AG04450 (cell line): ENCODE data around the gene S100A9. TPM values are rescaled to one million over a fixed set of nuclear protein-coding genes. Genes with fewer than 3 reads are reported as not detected.

Source experiments
- CTCF ChIA-PET: fragments of 300-600, 350-600 bp; formaldehyde crosslinking; extraction: SDS; loops from one replicate; lab custom pipeline; 2022; ENCODE audit warnings: antibody characterized with exemption, inconsistent platforms; lab: Charles Lee
- POLR2A ChIA-PET: fragments of 350-600 bp; formaldehyde crosslinking; extraction: SDS; loops from one replicate; lab custom pipeline; 2021; ENCODE audit warnings: antibody characterized with exemption, inconsistent platforms; lab: Yijun Ruan, JAX
- DNase-seq: peaks from one replicate; pipeline ENCODE4 v3.0.0-alpha.2; 2011; ENCODE audit warnings: low read depth, low spot score
- H3K27ac ChIP-seq: one replicate; pipeline ENCODE4 v1.5.1; 2012; ENCODE audit warnings: low read depth, low read length, control low read depth
- H3K27me3 ChIP-seq: one replicate; pipeline ENCODE4 v1.6.0; 2012; ENCODE audit warnings: low read length; ENCODE audit not compliant: control insufficient read depth, insufficient read depth
- H3K4me3 ChIP-seq: 2 replicates; pipeline ENCODE4 v1.5.1; 2011; ENCODE audit warnings: mild to moderate bottlenecking, low read depth, low read length, control low read depth
- H3K9me3 ChIP-seq: 2 replicates; pipeline ENCODE4 v1.5.1; 2012; ENCODE audit warnings: low read length; ENCODE audit not compliant: control insufficient read depth, insufficient read depth
- CTCF ChIP-seq: IDR thresholded peaks from 2 replicates; pipeline ENCODE4 v1.5.1; 2011; ENCODE audit warnings: low read depth, low read length, control low read depth, inconsistent platforms
- polyA plus RNA-seq: library from polyadenylated mRNA; depleted of rRNA; stranded (reverse); fragments of >200 nt; gene quantifications from 2 replicates; pipeline ENCODE4 v1.2.3, GENCODE V29; 2011

The S100A9 gene
- polyA plus RNA-seq, 1 experiment: not detected

- Histone ChIP-seq H3K9me3 (no peaks in the 10 kb centered on the region), H3K27ac (no peak overlapping the region), H3K4me3 (no peak overlapping the region), H3K27me3 (peaks cover 3% of the 10 kb centered on the region)
- no peak for DNase-seq
- POLR2A ChIA-PET: no interaction called here
- no peak for TF ChIP-seq CTCF
- CTCF ChIA-PET: interaction anchor here (1.3 kb wide), 1 partner anchor 16 kb away, joined by 4 read pairs; no protein-coding TSS in a partner anchor
Measured at GRCh38 chr1:153336650-153337049, 21.0 kb upstream of the S100A9 start.

GRCh38 chr1:153337980-153338853, 19.4 kb upstream of the S100A9 start:
- no peak for TF ChIP-seq CTCF
- no peak for DNase-seq
- Histone ChIP-seq H3K4me3 (no peak overlapping the region), H3K27me3 (peaks cover 3% of the 10 kb centered on the region), H3K27ac (no peak overlapping the region), H3K9me3 (no peaks in the 10 kb centered on the region)
- ChIA-PET CTCF (no interaction called here), POLR2A (no interaction called here)

GRCh38 chr1:153339802-153340201, 17.9 kb upstream of the S100A9 start:
- ChIA-PET POLR2A (no interaction called here), CTCF (no interaction called here)
- no peak for TF ChIP-seq CTCF
- no peak for DNase-seq
- Histone ChIP-seq H3K4me3 (no peak overlapping the region), H3K27me3 (peaks cover 5% of the 10 kb centered on the region), H3K9me3 (no peaks in the 10 kb centered on the region), H3K27ac (no peak overlapping the region)

GRCh38 chr1:153340356-153340755, 17.3 kb upstream of the S100A9 start:
- ChIA-PET CTCF (interaction anchor here (4.0 kb wide), 1 partner anchor 12 kb away, joined by 16 read pairs; no protein-coding TSS in a partner anchor), POLR2A (no interaction called here)
- peaks cover 5% of the 10 kb centered on the region for H3K27me3 ChIP-seq
- no peak for DNase-seq
- H3K9me3 ChIP-seq: no peaks in the 10 kb centered on the region
- H3K4me3 ChIP-seq: no peak overlapping the region
- no peak for TF ChIP-seq CTCF
- H3K27ac ChIP-seq: no peak overlapping the region

- ChIA-PET CTCF (interaction anchor here (1.2 to 4.0 kb wide), 2 partner anchors 11 to 12 kb away, joined by 3 to 16 read pairs; no protein-coding TSS in a partner anchor), POLR2A (no interaction called here)
- no peaks in the 10 kb centered on the region for H3K9me3 ChIP-seq
- peaks cover 5% of the 10 kb centered on the region for H3K27me3 ChIP-seq
- no peak for TF ChIP-seq CTCF
- no peak overlapping the region for H3K4me3 ChIP-seq
- no peak for DNase-seq
- H3K27ac ChIP-seq: no peak overlapping the region
Measured at GRCh38 chr1:153341431-153341934, 16.2 kb upstream of the S100A9 start.
